Endothelial cell of hepatic sinusoid (primary cell): Measurements from ENCODE around the gene DBP.

Source experiments
- in situ Hi-C: cut with HindIII; loops from 2 replicates; pipeline ENCODE4 v1.10.0; 2017; ENCODE audit warnings: low sequenced_read_pairs

DBP gene

GRCh38 chr19:48644839-48645619 lies 7.8 kb upstream of the DBP start:
- in situ Hi-C loops, result loop anchor here (25.0 kb wide), 1 partner anchor 317 kb away; the partner anchor contains the start of genes BAX and FTL

DNA sequence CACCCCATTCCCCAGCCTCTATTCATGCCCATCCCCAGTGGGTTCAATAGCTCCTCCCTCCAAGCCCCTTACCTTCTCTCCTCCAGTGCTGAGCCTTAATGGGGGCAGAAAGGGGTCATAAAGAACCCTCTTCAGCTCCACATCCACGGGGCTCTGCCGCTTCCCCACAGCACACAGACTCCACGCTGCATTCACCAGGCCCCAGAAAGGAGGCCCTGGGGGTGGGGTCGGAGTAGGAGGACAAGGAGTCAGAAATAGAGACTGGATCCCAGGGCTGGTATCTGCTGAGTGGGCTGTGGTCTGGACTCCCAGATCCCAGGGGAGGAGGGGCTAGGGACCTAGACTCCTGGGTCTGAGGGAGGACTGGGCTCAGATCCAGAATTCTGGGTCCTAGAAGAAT lies 7.2 kb upstream of the DBP start:
- in situ Hi-C loops, result loop anchor here (25.0 kb wide), 1 partner anchor 318 kb away; the partner anchor contains the start of genes BAX and FTL

- in situ Hi-C loops, result loop anchor here (25.0 kb wide), 1 partner anchor 319 kb away; the partner anchor contains the start of genes BAX and FTL
Measured at GRCh38 chr19:48642862-48643261, 5.7 kb upstream of the DBP start.

DNA sequence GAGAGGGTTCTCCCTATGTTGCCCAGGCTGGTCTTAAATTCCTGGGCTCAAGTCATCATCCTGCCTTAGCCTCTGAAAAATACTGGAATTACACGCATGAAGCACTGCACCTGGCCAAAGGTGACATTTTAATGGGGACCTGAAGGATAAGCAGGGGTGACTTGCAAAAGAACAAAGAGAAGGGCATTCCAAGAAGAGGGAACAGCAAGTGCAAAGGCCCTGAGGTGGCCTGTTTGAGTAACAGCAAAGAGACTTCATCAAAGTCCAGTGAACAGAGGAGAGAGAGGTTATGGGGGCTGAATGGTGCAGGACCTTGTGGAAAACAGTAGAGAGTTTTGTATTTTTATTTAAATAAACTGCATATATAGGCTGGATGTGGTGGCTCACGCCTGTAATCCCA lies 4.7 kb upstream of the DBP start:
- in situ Hi-C loops, result loop anchor here (25.0 kb wide), 1 partner anchor 320 kb away; the partner anchor contains the start of genes BAX and FTL

GRCh38 chr19:48639483-48640375 lies 2.5 kb upstream of the DBP start:
- in situ Hi-C loops, result loop anchor here (25.0 kb wide), 1 partner anchor 323 kb away; the partner anchor contains the start of genes BAX and FTL

- in situ Hi-C loops, result loop anchor here (25.0 kb wide), 1 partner anchor 323 kb away; the partner anchor contains the start of genes BAX and FTL
Measured at GRCh38 chr19:48638831-48639381, 1.7 kb upstream of the DBP start.

DNA sequence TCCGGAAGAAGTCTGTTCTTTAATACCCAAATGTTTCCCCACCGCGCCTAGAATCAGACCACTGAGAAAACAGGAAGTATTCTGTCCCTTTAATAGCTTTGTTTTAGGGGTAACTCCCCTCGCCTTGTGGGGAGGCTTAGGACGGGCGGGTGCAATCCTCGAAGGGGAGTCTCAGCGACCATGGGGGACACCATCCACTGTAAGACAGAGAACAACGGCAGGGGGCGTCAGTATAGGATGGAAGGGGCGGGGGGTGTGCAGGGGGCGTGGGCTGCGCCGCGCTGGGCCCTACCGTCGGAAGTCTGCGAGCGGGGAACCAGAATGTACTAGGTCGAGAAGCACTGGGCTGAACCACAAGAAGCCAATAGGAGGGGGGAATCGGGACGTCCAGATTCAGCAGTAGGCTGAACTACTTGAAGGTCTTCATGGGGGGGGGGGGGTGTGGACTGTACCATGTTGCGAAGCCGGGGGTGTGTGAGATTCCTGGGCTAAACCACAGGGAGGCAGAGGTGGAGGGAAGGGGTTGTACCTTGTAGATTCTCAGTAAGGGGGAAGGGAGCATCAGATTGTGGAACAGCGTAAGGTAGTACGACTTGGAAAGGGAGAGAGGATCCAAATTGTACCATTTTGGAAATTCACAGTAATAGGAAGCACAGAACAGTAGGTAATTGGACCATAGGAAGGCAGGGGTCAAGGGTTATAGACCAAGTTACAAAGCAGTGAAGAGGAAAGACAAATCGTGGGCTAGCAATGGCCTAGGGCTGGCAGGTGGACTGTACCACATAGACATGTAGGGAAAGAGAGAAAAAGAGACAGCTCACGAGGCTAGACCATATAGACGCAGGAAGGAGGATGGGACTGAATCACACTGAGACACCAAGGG lies 1.0 kb upstream of the DBP start:
- in situ Hi-C loops, result loop anchor here (25.0 kb wide), 1 partner anchor 324 kb away; the partner anchor contains the start of genes BAX and FTL

- in situ Hi-C loops, result loop anchor here (25.0 kb wide), 1 partner anchor 325 kb away; the partner anchor contains the start of genes BAX and FTL
Measured at GRCh38 chr19:48637449-48637947, 319 bp upstream of the DBP start.

DNA sequence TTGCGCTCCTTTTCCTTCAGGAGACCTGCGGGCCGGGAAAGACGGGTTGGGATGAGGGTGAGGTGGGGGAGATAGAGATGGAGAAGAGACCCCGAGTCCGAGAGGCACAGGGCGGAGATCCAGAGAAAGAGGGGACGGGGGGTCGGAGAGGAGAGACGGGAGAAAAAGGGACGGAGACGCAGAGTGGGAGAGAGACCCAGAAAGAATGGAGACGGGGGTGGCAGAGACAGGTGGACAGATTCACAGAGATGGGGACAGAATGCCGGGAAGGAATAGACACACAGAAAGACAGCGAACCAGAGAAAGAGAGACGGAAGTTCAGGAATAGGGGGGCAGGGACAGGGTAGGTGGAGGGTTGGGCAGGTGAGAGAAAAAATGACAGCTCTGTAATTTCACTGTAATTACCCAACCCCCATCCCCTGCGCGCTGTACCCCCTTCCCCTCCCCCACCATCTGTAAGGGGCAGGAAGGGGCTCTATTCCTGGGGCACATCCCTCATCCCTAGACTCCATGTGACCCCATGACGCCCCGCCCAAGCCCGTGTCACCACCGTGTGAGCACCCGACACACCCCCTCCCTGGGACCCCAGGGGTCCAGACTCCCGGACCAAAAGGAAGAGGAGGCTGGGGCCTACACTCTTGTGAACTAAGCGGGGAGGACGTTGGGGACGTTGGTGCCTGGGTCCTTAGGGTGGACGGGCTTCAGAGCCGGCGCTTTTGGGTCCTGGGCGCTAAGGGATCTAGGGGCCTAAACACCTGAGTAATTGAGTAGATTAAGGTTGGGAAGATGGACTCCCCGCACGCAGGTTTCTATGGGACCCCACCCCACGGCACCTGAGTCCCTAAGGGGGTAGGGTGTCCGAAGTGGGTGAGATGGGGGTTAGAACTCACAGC lies 967 bp downstream of the DBP start:
- in situ Hi-C loops, result loop anchor here (25.0 kb wide), 1 partner anchor 326 kb away; the partner anchor contains the start of genes BAX and FTL

DNA sequence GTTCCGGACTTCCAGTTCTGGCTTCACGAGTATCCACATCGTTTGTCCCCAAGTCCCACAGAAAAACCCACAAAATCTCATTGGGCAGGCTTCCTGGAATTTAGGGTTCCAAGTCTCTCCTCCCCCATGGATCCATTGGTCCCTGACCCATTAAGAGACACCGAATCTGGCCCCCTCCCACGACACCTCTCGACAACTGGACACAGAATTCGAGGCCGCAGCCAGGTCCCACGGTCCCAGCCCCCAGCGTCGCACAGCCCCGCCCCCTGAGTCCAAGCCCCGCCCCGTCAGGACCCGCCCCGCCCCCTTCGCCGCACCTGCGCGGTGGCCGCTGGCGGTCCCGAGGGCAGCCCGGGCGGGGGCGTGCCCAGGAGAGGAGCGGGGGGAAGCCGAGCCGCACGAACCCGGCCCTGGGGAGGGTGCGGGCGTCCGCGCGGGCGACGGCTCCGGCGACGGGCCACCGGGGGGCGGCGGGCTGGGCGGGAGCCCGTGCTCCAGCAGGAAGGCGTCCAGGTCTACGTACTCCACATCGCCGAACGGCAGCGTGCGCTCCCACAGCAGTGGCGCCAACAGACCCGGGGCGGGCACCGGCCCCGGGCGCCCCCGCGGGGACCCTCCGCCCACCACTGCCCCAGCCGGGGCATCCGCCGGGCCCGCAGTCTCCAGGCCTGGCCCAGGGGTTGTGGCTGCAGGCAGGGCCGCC lies 1.8 kb downstream of the DBP start:
- in situ Hi-C loops, result loop anchor here (25.0 kb wide), 1 partner anchor 327 kb away; the partner anchor contains the start of genes BAX and FTL

GRCh38 chr19:48634424-48635262 lies 2.5 kb downstream of the DBP start:
- in situ Hi-C loops, result loop anchor here (5.0 to 25.0 kb wide), 3 partner anchors 88 to 328 kb away; partner anchors contain the start of genes BAX and FTL

- in situ Hi-C loops, result loop anchor here (5.0 to 25.0 kb wide), 3 partner anchors 88 to 328 kb away; partner anchors contain the start of genes BAX and FTL
Measured at GRCh38 chr19:48634036-48634342, 3.2 kb downstream of the DBP start.

DNA sequence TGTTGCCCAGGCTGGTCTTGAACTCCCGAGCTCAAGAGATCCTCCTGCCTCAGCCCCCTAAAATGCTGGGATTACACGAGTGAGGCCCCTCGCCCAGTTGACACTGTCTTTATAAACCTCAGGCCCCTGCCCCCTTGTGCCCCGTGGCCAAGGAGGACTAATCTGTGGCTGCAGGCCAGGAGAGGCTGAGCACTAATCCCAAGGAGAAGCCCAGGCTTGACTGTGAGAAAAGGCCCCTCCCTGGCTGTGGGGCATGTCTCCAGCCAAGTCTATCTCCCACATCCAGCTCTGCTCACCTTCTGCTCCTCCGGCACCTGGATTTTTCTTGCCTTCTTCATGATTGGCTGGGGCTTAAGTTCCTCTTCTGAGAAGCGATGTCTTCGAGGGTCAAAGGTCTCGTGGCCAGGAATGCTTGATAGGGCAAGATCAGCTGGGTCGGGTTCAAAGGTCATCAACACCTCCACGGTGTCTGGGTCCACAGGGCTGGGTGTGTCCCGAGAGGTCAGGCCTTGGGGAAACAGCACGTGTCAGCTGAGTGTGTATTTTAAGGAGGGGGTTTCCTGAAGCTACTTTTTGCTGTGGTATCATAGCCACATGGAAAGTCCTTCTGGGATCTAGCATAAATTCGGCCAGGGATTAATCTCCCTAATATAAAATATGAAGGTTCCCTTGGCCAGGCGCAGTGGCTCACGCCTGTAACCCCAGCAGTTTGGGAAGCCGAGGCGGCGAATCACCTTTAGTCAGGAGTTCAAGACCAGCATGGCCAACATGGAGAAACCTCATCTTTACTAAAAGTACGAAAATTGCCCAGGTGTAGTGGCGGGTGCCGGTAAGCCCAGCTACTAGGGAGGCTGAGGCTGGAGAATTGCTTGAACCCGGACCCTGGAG lies 3.8 kb downstream of the DBP start:
- in situ Hi-C loops, result loop anchor here (5.0 to 25.0 kb wide), 3 partner anchors 89 to 329 kb away; partner anchors contain the start of genes BAX and FTL

DNA sequence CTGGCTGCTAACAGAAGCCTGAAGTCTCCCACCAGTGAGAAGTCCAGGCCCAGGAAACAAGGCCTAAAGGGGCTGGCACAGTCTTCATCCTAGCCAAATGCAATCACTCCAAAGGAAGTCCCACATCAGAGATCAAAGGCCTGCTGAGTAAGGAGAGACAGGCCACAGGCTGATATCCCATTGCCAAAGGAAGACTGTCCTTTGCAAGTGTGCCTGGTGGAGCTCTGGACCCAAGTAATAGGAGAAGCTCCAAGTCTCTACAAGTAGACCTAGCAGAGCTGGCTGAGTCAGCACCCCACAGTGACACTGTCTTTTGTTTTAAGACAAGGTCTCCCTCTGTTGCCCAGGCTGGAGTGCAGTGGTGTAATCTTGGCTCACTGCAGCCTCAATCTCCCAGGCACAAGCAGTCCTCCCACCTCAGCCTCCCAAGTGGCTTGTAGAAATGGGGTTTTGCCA lies 4.5 kb downstream of the DBP start:
- in situ Hi-C loops, result loop anchor here (5.0 to 25.0 kb wide), 3 partner anchors 90 to 330 kb away; partner anchors contain the start of genes BAX and FTL

DNA sequence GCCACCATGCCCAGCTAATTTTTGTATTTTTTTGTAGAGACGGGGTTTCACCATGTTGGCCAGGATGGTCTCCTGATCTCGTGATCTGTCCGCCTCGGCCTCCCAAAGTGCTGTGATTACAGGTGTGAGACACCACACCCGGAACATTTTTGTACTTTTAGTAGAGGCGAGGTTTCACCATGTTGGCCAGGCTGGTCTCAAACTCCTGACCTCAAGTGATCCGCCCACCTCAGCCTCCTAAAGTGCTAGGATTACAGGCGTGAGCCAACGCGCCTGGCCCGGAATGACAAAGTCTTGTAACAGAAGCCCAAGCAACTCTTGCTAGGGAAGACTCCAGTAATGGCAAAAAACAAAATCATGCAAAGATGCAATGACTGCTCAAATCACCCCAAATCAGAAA lies 4.9 kb downstream of the DBP start:
- in situ Hi-C loops, result loop anchor here (5.0 to 25.0 kb wide), 3 partner anchors 90 to 330 kb away; partner anchors contain the start of genes BAX and FTL
